Measurements from ENCODE around the gene ICAM4.

Gene ICAM4

DNA sequence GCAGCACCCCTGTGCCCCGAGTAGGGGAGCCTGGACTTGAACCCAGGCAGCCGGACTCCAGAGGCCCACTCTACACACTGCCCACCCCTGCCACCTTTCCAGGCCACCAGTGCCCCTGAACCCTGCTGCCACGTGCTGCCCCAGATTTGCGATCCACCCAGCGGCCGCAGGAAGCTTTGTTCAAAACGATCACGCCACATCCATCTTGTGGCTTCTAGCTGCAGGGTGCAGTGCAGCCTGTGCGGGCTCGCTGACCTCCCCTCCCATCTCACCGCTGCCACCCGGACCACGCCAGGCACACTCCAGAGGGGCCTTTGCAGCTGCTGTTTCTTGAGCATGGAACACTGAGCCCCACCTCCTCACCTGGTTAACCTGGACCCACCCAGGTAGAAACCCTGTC is 42.8 kb downstream of the ICAM4 start:
- TF ChIP-seq, protein P1, sequence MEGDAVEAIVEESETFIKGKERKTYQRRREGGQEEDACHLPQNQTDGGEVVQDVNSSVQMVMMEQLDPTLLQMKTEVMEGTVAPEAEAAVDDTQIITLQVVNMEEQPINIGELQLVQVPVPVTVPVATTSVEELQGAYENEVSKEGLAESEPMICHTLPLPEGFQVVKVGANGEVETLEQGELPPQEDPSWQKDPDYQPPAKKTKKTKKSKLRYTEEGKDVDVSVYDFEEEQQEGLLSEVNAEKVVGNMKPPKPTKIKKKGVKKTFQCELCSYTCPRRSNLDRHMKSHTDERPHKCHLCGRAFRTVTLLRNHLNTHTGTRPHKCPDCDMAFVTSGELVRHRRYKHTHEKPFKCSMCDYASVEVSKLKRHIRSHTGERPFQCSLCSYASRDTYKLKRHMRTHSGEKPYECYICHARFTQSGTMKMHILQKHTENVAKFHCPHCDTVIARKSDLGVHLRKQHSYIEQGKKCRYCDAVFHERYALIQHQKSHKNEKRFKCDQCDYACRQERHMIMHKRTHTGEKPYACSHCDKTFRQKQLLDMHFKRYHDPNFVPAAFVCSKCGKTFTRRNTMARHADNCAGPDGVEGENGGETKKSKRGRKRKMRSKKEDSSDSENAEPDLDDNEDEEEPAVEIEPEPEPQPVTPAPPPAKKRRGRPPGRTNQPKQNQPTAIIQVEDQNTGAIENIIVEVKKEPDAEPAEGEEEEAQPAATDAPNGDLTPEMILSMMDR (IDR thresholded peaks at IDR 0.05; ENCODE audit: extremely low read depth, insufficient read depth, missing control alignments), result no peak
- DNase-seq (ENCODE audit: low spot score), result no peak
- in situ Hi-C loops (cut with MboI; ENCODE audit: low pct_unique_long_range_greater_than_20kb, low sequenced_read_pairs, unreplicated experiment), result no loop called here

DNA sequence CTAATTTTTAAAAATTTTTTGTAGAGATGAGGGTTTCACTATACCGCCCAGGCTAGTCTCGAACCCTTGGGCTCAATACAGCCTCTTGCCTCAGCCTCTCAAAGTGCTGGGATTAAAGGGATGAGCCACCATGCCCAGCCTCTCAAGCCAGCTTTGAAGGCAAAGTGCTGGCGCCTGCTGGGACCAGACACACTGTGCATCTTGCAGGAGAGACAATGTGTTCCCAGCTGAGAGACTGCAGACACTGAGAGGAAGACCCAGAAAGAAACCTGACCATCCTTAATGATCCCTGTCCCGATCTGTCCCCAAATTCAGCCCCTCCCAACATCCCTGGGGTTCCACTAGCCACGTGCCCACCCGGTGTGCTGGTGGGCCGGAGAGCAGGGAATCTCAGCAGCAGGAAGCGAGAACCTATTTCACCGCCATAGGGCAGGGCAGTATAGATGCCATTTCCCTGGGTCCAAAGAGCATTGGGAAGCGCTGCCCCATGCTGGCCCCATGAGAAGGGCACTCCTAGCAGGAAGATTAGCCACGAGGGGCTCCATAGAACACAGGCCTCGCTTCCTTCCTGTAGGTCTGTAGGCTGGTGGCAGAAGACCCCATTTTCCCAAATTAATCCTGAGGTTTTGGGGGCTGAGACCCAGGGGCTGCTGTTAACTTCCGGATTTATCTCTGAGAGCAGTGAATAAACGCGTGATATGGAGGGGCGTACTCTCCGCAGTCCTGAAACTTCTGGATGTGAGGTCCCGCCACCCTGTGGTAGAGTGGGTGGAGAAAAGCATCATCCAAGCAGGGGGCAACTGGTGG is 45.6 kb downstream of the ICAM4 start:
- DNase-seq (ENCODE audit: low spot score), result no peak
- TF ChIP-seq, protein P1 (IDR thresholded peaks at IDR 0.05; ENCODE audit: extremely low read depth, insufficient read depth, missing control alignments), result no peak
- in situ Hi-C loops (cut with MboI; ENCODE audit: low pct_unique_long_range_greater_than_20kb, low sequenced_read_pairs, unreplicated experiment), result no loop called here

DNA sequence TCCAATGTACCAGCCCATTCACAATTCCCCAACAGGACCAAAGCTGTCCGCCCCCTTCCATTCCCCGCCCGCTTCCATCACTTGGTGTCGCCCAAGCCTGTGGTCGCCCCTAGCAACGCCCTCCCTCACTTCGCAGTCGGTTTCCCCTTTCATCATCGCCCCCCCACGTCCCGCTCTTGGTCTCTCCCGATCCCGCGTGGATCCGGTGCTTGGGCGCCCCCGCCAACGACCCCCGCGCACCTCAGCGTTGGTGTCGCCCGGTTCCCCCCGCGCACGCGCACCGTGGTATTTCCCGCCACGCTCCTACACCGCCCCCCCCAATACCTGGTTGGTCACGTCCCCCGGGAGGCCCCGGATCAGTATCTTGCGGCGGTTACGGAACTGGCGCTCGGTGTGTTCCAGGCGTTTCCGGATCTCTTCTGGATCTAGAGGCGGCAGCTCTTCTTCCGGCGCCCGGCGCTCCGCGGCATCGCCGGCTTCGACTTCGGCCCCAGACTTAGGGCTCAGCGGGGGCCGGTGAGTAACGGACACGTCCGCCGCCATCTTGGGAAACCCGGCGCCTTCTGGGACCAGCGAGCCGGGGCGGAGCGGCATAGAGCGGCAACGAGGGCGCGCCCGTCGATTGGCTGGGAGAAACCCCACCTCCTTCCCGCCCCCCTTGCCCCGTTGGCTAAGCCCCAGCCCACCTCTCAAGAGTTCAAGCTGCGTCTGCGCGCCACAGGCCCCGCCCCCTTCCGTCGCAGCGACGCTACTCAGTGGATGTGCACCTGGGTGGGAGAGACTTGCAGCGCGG is 46.4 kb downstream of the ICAM4 start, which contains the start of gene RAVER1:
Gene RAVER1, minus strand, starts transcription at position 565 of the 793 bp plus-strand sequence. Its CDS starts 22 bp downstream, at position 543.
- TF ChIP-seq, protein P1 (IDR thresholded peaks at IDR 0.05; ENCODE audit: extremely low read depth, insufficient read depth, missing control alignments), result no peak
- DNase-seq (ENCODE audit: low spot score), result peak; percentile 99
- in situ Hi-C loops (cut with MboI; ENCODE audit: low pct_unique_long_range_greater_than_20kb, low sequenced_read_pairs, unreplicated experiment), result no loop called here

DNA sequence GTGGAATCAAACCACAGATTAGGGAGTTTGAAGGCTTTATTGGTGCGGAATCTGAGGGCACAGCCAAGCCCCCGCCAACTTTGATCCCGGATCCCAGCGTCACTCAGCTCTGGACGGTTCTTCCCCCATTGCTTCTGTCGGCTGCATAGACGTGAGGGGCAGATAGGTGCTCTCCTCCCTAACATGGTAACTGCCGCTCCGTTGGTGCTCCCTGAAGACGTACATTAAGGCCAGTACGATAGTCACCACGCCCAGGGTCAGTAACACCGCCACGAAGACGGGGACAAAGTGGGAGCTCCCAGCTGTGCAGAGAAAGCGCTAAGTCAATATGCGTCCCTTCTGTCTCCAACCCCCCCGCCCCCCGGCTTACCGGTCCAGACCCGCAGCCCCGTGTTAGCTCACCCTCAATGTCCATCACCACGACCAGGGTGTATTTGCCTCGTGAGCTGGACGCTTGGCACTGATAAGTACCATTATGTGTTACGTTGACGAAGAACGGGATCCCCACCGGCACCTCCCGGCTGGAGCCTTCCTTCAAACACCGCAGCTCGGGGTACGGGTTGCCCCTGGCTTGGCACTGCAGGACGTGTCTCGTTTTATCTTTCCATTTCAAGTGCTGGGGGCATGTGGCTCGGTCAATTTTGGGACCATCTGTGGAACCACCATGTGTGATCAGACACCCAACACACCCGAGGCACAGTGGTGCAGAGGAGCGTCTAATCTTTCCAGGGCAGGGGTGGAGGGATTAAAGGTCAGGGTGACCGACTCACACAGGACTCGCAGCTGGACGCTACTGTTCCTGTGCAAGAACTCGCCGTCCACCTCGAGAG is 47.2 kb downstream of the ICAM4 start:
- DNase-seq (ENCODE audit: low spot score), result no peak
- in situ Hi-C loops (cut with MboI; ENCODE audit: low pct_unique_long_range_greater_than_20kb, low sequenced_read_pairs, unreplicated experiment), result no loop called here
- TF ChIP-seq, protein P1 (IDR thresholded peaks at IDR 0.05; ENCODE audit: extremely low read depth, insufficient read depth, missing control alignments), result no peak

DNA sequence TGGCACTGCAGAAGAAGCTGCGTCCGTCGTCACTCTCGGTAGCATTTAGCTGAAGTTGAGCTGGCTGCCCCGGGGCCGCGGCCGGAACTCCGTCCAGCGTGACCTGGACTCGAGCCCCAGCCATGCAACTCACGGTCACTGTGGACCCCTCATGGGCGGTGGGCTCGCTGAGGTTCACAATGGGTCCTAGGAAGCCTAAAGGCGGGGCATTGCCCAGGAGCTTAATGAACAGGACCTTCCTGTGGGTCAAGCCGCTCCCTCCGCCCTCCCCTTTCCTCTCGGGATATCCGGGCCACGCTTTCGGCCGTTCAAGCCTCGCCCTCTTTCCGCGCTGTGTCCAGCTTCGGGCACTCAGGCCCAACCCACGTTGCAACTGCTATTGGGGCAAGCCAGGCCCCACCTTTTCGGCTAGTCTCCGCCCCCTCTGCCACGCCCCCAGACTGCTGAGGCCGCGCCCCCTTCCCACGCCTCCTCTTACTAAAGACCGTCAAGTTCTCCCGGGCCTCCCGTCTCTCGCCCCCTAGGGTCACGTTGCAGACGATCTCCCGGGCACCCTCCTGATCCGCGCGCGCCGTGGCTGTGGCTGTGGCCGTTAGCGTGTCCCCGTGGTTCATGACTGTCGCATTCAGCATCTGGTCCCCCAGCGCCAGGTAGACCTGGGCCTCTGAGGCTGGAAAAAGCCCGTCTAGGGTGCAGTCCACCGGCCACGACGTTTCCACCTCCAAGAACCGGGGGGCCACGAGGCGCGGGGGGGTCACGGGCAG is 48.0 kb downstream of the ICAM4 start:
- no peak for DNase-seq (ENCODE audit: low spot score)
- TF ChIP-seq, protein P1 (IDR thresholded peaks at IDR 0.05; ENCODE audit: extremely low read depth, insufficient read depth, missing control alignments), result no peak
- in situ Hi-C loops (cut with MboI; ENCODE audit: low pct_unique_long_range_greater_than_20kb, low sequenced_read_pairs, unreplicated experiment), result no loop called here
